Activated CD8-positive, alpha-beta memory T cell treated with anti-CD3 and anti-CD28 coated beads for 48 hours (primary cell): ENCODE results near the gene GINS1.
"Not testable (repeated sequence)": the region's sequence is repeated elsewhere in the genome, so short reads cannot be mapped to it uniquely, and the experiment has no call there.

Experiments
- DNase-seq, 3 experiments: peaks; one replicate each; pipeline ENCODE4 v3.0.0-alpha.2; 2020; ENCODE audit warnings: low read depth in 2 of 3, low spot score in 2 of 3

The GINS1 gene

DNA sequence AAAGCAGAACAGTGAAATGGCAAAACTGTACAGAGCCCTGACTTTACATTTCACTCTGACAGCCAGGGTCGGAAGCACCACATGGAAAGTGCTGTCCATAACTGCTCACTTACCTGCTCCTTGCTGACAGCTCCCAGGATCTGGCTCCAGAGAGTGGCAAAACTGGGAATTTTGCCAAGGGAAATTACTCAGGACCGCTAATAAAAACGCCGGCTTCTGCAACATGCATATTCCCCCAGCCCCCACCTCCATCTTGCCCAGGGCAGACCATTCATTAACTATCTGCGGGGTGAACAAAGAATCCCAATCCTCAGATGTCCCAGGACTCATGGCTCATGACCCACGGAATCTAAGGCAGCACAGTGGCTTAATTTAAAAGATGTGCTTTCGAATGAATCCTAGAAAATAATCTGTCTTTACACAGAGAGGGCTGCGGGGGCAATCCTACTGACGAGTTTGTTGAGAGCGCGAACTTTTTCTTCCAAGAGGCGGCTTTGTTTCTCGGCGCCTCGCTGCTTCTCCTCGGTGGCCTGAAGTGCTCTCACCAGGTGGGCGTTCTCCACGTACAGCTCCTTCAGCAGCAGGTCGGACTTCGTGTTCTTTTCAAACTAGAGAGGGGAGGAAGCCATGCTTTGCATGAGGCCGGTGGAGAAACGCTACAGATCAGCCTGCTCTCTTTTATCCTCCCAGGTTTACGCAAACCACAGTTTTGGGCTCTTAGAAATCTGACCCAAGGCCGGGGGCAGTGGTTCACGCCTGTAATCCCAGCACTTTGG, 45.8 kb downstream of the GINS1 start:
- DNase-seq, result no peak

GRCh38 chr20:25454153-25454900, 46.9 kb downstream of the GINS1 start:
- no peak for DNase-seq

DNA sequence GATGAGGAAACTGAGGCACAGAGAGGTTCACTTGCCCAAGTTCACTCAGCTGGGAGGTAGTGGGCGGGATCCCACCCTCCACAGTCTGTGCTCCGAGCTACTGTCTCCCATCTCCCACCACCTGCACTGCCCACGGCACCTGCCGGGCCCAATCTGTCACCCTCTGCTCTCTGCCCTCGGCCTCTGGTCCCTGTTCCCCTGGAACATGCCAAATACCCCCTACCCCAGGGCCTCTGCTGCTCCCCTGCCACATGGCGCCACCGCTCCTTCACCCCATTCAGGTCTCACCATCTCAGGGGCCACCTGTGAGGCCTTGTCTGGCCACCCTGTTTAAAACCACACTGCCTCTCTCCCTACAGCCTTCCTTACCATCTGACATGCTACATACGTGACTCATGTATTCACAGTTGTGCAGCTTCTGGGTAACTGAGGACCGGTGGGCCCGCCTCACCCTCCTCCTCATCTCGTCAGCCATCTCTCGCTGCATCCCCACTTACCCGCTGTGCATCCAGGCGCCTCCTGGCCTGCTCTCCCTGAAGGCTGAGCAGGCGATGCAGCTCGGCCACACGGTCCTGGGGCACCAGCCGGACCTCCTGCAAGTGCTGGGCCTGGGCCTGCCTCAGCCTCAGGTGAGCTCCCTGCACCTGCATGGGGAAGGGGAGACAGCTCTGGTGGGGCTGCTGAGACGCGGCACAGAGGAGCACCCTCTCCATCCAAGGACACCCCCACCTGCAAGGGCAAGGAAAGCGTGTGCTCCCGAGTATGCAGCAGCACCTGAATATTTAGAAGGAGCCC, 50.6 kb downstream of the GINS1 start:
- no peak for DNase-seq

DNA sequence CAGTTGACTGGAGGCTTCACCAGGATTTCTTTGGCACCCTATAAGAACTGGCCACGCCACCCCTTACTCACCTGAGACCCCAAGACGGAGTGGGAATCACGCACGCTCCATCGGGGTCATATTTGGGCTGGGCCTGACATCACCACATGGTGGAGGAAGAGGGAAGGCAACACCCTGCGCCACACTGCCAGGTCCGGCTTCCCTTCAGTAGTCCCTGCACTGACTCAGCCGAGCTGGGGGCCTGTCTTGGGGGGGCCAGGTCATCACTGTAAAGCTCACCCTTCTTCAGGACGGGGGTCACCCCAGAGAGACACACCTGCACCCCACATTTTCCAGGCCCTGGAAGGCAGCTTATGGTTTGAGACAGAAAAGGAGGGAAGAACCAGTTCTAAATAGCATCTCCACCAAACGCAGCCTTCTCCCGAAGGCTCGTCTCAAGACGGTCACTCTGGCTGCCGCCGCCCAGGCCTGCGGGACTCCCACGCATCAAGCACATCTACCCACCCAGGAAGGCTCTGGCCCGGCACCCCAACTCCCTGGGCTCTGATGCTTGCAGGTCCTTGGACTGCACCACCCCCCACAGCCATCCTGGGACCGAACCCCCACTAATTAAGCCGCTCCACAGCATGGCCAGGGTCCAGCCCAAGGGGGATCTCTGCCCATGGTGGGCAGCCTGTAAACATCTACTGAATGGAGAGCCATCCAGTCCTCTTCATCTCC, 51.8 kb downstream of the GINS1 start:
- DNase-seq, result no peak

- no peak for DNase-seq
These were observed 52.6 kb downstream of the GINS1 start for GRCh38 chr20:25459916-25460535.

DNA sequence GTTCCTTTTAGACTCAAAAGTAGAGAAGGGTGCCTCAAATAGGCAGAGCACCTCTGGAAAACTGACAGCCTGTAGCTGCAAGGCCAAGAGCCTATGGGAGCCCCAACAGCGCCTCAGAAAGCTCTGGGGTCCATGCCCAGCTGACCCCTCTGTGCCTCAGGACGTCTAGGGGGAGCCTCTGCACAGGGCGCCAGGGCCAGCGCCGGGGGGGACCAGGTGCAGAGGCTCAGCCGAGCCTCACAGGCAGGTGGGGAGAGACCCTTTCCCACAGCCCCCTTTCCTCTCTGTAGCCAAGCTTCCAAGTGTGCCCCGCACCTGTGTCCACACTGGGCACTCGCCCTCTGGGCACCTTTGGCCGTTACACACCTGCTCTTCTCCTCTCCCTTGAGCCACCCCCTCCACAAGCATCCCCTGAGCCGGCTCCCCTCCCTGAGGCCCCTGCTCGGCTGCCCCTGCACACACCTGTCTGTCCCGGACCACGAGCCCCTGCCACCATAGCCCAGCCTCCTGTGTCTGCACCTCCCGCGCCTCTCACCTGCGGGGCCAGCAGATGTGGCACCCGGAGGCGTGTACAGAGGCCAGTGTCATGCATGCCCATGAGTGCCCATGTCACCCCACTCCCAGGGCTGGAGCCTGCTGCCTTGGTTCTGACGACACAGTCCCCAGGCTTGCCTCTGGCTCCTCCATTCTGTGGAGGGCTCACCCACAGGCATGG, 53.2 kb downstream of the GINS1 start:
- no peak for DNase-seq

DNA sequence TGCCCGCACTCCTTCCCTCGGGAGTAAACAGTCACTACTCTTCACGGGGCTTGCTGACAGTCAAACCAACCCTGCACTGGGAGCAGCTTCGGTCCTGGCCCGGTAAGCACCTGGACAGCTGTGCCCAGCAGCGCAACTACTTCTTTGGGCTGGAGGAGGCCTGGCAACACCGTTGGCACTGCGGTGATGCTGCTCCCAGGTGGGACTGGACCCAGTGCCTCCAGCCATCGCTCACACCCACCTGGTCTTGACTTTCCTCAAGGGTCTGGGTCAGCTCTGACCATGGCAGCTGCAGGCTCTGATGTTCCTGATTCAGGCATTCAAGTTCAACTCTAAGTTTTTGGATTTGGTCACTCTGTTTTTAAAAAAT, 53.8 kb downstream of the GINS1 start:
- no peak for DNase-seq

DNA sequence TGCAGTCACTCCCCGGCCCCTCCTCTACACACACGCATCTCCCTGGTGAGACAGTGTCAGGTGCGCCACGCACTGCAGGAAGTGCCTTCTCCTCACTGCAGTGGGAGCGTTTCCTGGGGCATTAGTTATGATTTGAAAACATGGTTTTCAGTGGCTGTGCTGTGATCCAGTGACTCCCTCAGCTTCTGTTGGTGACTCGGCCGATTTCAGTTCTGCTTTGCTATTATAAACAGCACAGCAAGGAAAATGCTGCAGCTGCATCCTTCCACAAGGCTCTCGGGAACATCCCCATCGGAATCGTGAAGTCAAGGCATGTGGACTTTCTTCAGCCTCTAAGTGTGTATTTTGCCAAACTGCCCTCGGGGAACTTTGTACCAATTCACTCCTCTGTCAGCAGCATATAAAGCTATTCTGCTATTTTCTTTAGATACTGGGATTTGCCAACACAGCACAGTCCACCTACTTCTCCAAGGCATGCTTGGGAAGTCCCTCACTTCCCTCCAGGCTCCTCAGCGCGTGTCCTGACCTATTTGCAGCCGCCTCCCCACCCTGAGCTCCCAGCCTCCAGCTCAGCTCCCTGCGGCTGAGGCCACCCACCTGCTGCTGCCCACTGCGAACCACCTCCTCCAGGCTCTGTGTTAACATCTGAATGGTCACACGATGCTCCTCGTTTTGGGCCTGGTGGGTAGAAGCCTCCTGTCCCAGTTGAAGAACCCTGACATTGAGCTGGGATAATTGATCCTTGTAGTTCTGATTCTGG, 54.5 kb downstream of the GINS1 start:
- no peak for DNase-seq

DNA sequence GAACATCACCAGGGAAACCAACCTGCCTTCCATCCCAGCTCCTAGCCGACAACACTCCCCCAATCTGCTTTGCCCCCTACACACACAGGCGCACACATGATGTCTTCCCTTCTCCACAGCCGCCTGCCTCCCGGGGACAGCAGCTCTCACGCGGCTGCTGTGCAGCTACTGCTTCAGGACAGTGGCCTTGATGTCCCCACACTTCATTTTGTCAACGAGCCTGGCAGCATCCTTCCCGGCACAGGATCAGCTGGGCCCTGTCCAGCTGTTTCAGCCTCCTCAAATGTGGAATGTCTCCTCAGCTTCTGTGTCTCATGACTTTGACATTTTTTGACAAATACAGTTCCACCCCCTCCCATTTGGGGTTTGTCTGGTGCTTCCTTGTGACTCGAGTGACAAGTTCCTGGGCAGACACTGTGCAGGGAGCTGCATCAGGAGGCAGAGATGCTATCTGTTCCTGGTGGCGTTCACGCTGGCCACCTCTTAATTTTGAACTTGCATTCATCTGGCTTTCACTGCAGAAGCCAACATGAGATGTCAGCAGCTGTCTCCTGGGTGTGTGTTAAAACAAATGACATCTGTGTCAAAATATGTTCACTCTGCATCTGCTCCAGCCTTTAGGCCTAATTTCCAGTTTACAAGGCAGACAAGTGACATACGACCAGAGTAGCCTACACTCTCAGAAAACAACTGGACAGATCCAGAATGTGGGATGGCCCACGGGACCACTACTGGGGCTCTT, 57.2 kb downstream of the GINS1 start:
- DNase-seq, result no peak

- DNase-seq, result no peak
These were observed 58.0 kb downstream of the GINS1 start for GRCh38 chr20:25465243-25466135.

DNA sequence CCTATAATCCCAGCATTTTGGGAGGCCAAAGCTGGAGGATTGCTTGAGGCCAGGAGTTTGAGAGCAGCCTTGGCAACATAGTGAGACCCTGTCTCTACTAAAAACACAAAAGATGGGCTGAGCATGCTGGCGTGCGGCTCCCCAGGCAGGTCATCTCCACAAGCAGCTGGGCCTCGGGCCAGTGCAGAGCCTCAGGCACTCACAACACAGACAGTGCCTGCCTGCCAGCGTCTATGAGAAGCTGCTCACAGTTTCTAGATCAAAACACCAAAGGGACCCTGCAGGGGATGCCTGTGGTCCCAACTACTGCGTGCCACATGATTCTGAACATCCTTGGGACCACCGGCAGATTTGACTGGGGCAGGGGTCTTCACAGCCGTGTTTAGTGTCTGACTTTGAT, 59.4 kb downstream of the GINS1 start:
- DNase-seq, result no peak

DNA sequence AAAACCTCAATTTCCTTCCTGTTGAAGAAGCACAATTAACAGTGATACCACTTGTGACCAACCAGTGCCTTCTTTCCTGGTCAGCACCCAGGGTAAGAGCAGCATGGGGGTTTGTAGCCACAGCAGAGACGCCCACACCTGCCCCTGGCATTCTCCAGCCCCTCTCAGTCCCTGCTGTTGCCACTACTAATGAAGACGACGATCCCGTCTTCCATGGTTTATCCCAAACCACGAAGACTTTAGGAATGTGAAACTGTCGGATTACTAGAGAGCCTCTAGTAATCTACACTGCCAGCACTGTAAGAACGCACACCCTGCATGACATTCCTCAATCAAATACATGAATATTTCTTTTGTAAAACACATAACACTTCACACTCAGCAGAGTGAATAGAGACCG, 60.0 kb downstream of the GINS1 start:
- DNase-seq, result no peak

- no peak for DNase-seq
These were observed 60.9 kb downstream of the GINS1 start for GRCh38 chr20:25468126-25469075.

DNA sequence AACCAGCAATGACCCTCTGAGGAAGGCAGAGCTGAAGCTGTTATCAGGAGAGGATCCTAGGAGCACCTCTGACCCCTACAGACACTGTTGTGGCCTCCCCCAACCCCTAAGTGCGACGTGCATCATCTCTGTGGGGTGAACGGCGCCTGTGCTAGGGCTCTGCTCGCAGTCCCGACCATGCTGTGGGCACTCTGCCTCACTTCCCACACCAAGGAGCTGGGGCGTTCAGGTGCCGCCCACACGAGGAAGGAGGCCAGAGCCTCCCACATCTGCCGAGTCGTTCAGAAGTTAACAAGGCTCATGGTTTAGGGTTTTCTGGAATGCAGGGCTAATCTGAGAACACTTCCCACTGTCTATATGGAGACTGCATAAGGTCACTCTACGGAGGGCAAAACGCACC, 62.1 kb downstream of the GINS1 start:
- no peak for DNase-seq

- DNase-seq, result no peak
These were observed 62.6 kb downstream of the GINS1 start for GRCh38 chr20:25470045-25470444.

- DNase-seq, result no peak
These were observed 63.5 kb downstream of the GINS1 start for GRCh38 chr20:25471020-25471419.

DNA sequence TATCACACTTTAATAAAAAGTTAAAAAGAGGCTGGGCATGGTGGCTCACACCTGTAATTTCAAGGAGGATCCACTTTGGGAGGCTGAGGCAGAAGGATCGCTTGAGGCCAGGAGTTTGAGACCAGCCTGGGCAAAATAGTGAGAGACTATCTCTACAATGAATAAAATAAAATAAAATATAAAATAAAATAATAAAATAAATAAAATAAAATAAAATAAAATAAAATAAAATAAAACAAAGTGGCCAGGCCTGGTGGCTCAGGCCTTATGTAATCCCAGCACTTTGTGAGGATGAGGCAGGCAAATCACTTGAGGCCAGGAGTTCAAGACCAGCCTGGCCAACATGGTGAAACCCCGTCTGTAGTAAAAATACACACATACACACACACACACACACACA, 65.8 kb downstream of the GINS1 start:
- not testable (repeated sequence) for DNase-seq
